HCT116 (cell line): ENCODE results near the gene ADARB2. TPM values are rescaled to one million over a fixed set of nuclear protein-coding genes. Genes with fewer than 3 reads are reported as not detected.

Experiments used
- ATAC-seq: fragments of 200-7000 bp; cut with Tn5 transposase; 2 replicates; pipeline ENCODE4 v1.9.1; 2020; ENCODE audit warnings: mild to moderate bottlenecking, moderate library complexity
- BruUV-seq: library from RNA; stranded (reverse); fragments of 400-500 nt; replicated peaks from 2 replicates; lab custom pipeline; 2021; lab: Mats Ljungman, UMichigan
- CTCF ChIA-PET: fragments of 300-600 bp; sonication (Branson Sonifier 250); formaldehyde crosslinking; loops from one replicate; lab custom pipeline; 2021; ENCODE audit warnings: antibody characterized with exemption; lab: Charles Lee
- POLR2A ChIA-PET: fragments of 300-600, 350-600 bp; sonication (Branson Sonifier 250); formaldehyde crosslinking; loops from one replicate; lab custom pipeline; 2021; ENCODE audit warnings: antibody characterized with exemption; lab: Charles Lee
- RAD21 ChIA-PET, 2 experiments: fragments of 300-600 bp; sonication (Branson Sonifier 250); formaldehyde crosslinking; loops; one replicate each; lab custom pipeline; 2023; ENCODE audit warnings: low total read pairs in 2 of 2; ENCODE audit not compliant: uncharacterized antibody in 2 of 2, unreplicated experiment in 2 of 2, low non-redundant PET in 1 of 2; lab: Charles Lee
- DNase-seq: peaks from one replicate; pipeline ENCODE4 v3.0.0-alpha.2; 2010; ENCODE audit warnings: low read depth, low spot score
- H2AFZ ChIP-seq: fragments of 200-600 bp; shearing (Covaris generic), sonication (generic); 2 replicates; pipeline ENCODE4 v1.6.1; 2017; ENCODE audit warnings: low read depth, mixed run types, mixed read lengths, antibody characterized with exemption, low read length; ENCODE audit not compliant: poor library complexity, severe bottlenecking
- H3K27ac ChIP-seq: 2 replicates; pipeline ENCODE4 v1.5.1; 2012; ENCODE audit warnings: low read depth, low read length
- H3K27me3 ChIP-seq: fragments of 200-600 bp; sonication (generic); 2 replicates; pipeline ENCODE4 v1.6.1; 2016; ENCODE audit warnings: mixed run types, low read length, mixed read lengths; ENCODE audit not compliant: insufficient read depth
- H3K36me3 ChIP-seq, 2 experiments: fragments of 200-500 bp in 1 of 2; fragments of 200-600 bp in 1 of 2; sonication (Bioruptor generic) in 1 of 2; sonication (generic) in 1 of 2; 2 replicates each; pipeline versions ENCODE4 v1.5.1 to v1.6.1; 2014 to 2016; ENCODE audit warnings: low read length in 2 of 2, inconsistent platforms in 1 of 2, mixed read lengths in 1 of 2, mixed run types in 1 of 2; ENCODE audit not compliant: insufficient read depth in 2 of 2, control insufficient read depth in 1 of 2
- H3K4me1 ChIP-seq, 2 experiments: fragments of 200-600 bp in 1 of 2; sonication (generic) in 1 of 2; 2 replicates each; pipeline versions ENCODE4 v1.5.1 to v1.6.1; 2012 to 2017; ENCODE audit warnings: low read length in 2 of 2, inconsistent platforms in 1 of 2, mild to moderate bottlenecking in 1 of 2, mixed read lengths in 1 of 2, mixed run types in 1 of 2, moderate library complexity in 1 of 2; ENCODE audit not compliant: insufficient read depth in 2 of 2, control insufficient read depth in 1 of 2
- H3K4me2 ChIP-seq: fragments of 200-600 bp; sonication (generic); 2 replicates; pipeline ENCODE4 v1.6.1; 2017; ENCODE audit warnings: mixed run types, low read length, mixed read lengths
- H3K4me3 ChIP-seq, 2 experiments: fragments of 200-600 bp in 1 of 2; sonication (generic) in 1 of 2; replicated peaks in 1 of 2; 2 replicates each; pipeline ENCODE4 v1.5.1; 2011 to 2016; ENCODE audit warnings: low read length in 2 of 2, control low read depth in 1 of 2, low read depth in 1 of 2, mild to moderate bottlenecking in 1 of 2, mixed read lengths in 1 of 2, mixed run types in 1 of 2
- H3K79me2 ChIP-seq: fragments of 200-600 bp; sonication (generic); 2 replicates; pipeline ENCODE4 v1.6.1; 2017; ENCODE audit warnings: mild to moderate bottlenecking, mixed run types, low read length, moderate library complexity, mixed read lengths; ENCODE audit not compliant: insufficient read depth
- H3K9ac ChIP-seq: fragments of 200-600 bp; sonication (generic); 2 replicates; pipeline ENCODE4 v1.6.1; 2016; ENCODE audit warnings: low read length, mixed read lengths
- H3K9me2 ChIP-seq: fragments of 200-600 bp; sonication (generic), shearing (Covaris generic); 2 replicates; pipeline ENCODE4 v1.6.1; 2017; ENCODE audit warnings: mixed run types, mild to moderate bottlenecking, moderate library complexity; ENCODE audit not compliant: insufficient read depth
- H3K9me3 ChIP-seq, 2 experiments: fragments of 200-500 bp in 1 of 2; fragments of 200-600 bp in 1 of 2; sonication (Bioruptor generic) in 1 of 2; sonication (generic) in 1 of 2; 2 replicates each; pipeline ENCODE4 v1.6.1; 2014 to 2017; ENCODE audit warnings: low read length in 2 of 2, mixed read lengths in 2 of 2, inconsistent platforms in 1 of 2, low read depth in 1 of 2, mild to moderate bottlenecking in 1 of 2, mixed run types in 1 of 2, moderate library complexity in 1 of 2; ENCODE audit not compliant: control insufficient read depth in 1 of 2, insufficient read depth in 1 of 2
- H4K20me1 ChIP-seq: fragments of 200-600 bp; sonication (generic), shearing (Covaris generic); 2 replicates; pipeline ENCODE4 v1.6.1; 2017; ENCODE audit warnings: mixed run types, mild to moderate bottlenecking, moderate library complexity; ENCODE audit not compliant: insufficient read depth
- ATF3 ChIP-seq: IDR thresholded peaks from 2 replicates; pipeline ENCODE4 v1.6.1; 2012
- CBX3 ChIP-seq: IDR thresholded peaks from 2 replicates; pipeline ENCODE4 v1.6.1; 2012; ENCODE audit warnings: low read depth
- CEBPB ChIP-seq: IDR thresholded peaks from 2 replicates; pipeline ENCODE4 v1.6.1; 2012; ENCODE audit warnings: low read depth
- CTCF ChIP-seq, 3 experiments: fragments of 200-600 bp in 1 of 3; sonication (generic) in 1 of 3; IDR thresholded peaks in 2 of 3; conservative IDR thresholded peaks in 1 of 3; 2 replicates each; pipeline ENCODE4 v1.5.1; 2012 to 2017; ENCODE audit warnings: low read depth in 2 of 3, low read length in 2 of 3, antibody characterized with exemption in 1 of 3, borderline replicate concordance in 1 of 3, control low read depth in 1 of 3, mild to moderate bottlenecking in 1 of 3, mixed read lengths in 1 of 3, mixed run types in 1 of 3, moderate library complexity in 1 of 3; ENCODE audit not compliant: insufficient read depth in 1 of 3
- EGR1 ChIP-seq: IDR thresholded peaks from 2 replicates; pipeline ENCODE4 v1.6.1; 2012; ENCODE audit warnings: low read depth
- EZH2 ChIP-seq: fragments of 200-600 bp; sonication (generic); IDR thresholded peaks from 2 replicates; pipeline ENCODE4 v1.6.1; 2017; ENCODE audit warnings: antibody characterized with exemption, mixed run types
- FOSL1 ChIP-seq: IDR thresholded peaks from 2 replicates; pipeline ENCODE4 v1.6.1; 2012; ENCODE audit warnings: low read depth
- POLR2A ChIP-seq: IDR thresholded peaks from 2 replicates; pipeline ENCODE4 v1.7.0; 2011; ENCODE audit warnings: borderline replicate concordance; ENCODE audit not compliant: insufficient read depth, insufficient read length; ENCODE audit errors: extremely low read depth
- POLR2AphosphoS5 ChIP-seq: IDR thresholded peaks from 2 replicates; pipeline ENCODE4 v1.6.1; 2011; ENCODE audit warnings: mild to moderate bottlenecking, low read depth, low read length, moderate library complexity
- RAD21 ChIP-seq: IDR thresholded peaks from 2 replicates; pipeline ENCODE4 v1.6.1; 2012; ENCODE audit warnings: low read depth, mild to moderate bottlenecking
- REST ChIP-seq: IDR thresholded peaks from 2 replicates; pipeline ENCODE4 v1.6.1; 2012; ENCODE audit warnings: low read depth
- SIN3A ChIP-seq: IDR thresholded peaks from 2 replicates; pipeline ENCODE4 v1.6.1; 2012; ENCODE audit warnings: low read depth
- SP1 ChIP-seq: IDR thresholded peaks from 2 replicates; pipeline ENCODE4 v1.6.1; 2012; ENCODE audit warnings: low read depth
- TCF7L2 ChIP-seq: IDR thresholded peaks from 2 replicates; pipeline ENCODE4 v1.7.0; 2011; ENCODE audit warnings: borderline replicate concordance, inconsistent platforms; ENCODE audit not compliant: insufficient read depth, insufficient read length; ENCODE audit errors: extremely low read depth
- YY1 ChIP-seq: IDR thresholded peaks from 2 replicates; pipeline ENCODE4 v1.6.1; 2011; ENCODE audit warnings: low read length, low read depth, moderate library complexity, mild to moderate bottlenecking; ENCODE audit not compliant: insufficient replicate concordance; ENCODE audit errors: extremely low read depth
- ZBTB33 ChIP-seq: IDR thresholded peaks from 2 replicates; pipeline ENCODE4 v1.6.1; 2011; ENCODE audit warnings: mild to moderate bottlenecking, low read length, moderate library complexity; ENCODE audit not compliant: insufficient replicate concordance; ENCODE audit errors: extremely low read depth
- ZFX ChIP-seq: fragments of 450-650 bp; IDR thresholded peaks from 2 replicates; pipeline ENCODE4 v1.6.1; 2017
- intact Hi-C: fragments of 100-400 bp; cut with micrococcal nuclease; formaldehyde crosslinking; loops from 2 replicates; pipeline ENCODE4 v1.10.0; 2022
- total RNA-seq: library from RNA; stranded (reverse); gene quantifications from one replicate; pipeline ENCODE4 v1.2.1, GENCODE V29; 2021; ENCODE audit not compliant: unreplicated experiment
- TF ChIP-seq, protein P1 (sequence below): IDR thresholded peaks from 2 replicates; pipeline ENCODE4 v1.6.1; 2012

Gene ADARB2
- total RNA-seq, 1 experiment from 2014 or later = not detected

DNA sequence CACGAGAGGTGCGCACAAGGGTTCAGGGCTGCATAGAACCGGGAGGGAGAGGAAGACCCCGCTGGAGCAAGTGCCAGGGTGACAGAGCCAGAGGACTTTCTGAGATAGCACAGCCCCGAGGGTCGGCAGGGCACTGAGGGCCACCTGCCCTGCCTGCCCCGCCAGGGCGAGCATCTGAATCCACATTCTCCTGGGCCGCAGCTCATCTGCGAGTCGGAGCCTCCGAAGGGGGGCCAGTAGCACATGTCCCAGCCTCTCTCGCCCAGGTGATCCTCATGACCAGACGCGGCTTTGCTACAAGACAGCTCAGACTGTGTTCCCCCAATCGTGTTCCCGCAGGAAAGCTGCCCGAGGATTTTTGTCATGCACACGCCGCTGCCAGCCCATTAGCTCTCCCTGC is 71.2 kb downstream of the ADARB2 start:
- no peak for TF ChIP-seq CBX3
- TF ChIP-seq CTCF (IDR thresholded peaks at IDR 0.05 in 2 of 3, conservative IDR thresholded peaks at IDR 0.05 in 1 of 3; ENCODE audit: borderline replicate concordance in 1 of 3, insufficient read depth in 1 of 3, low read depth in 2 of 3, low read length in 2 of 3) = no peak
- TF ChIP-seq TCF7L2 = no peak
- TF ChIP-seq, protein P1, sequence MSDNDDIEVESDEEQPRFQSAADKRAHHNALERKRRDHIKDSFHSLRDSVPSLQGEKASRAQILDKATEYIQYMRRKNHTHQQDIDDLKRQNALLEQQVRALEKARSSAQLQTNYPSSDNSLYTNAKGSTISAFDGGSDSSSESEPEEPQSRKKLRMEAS = no peak
- TF ChIP-seq SIN3A = no peak
- no peak for TF ChIP-seq EGR1
- no peak for TF ChIP-seq ZFX
- no peak for TF ChIP-seq POLR2AphosphoS5
- no peak for TF ChIP-seq EZH2
- TF ChIP-seq REST = no peak
- TF ChIP-seq RAD21 = no peak
- no peak for TF ChIP-seq FOSL1
- no peak for TF ChIP-seq POLR2A
- no peak for TF ChIP-seq YY1
- TF ChIP-seq SP1 = no peak
- no peak for TF ChIP-seq ZBTB33
- TF ChIP-seq CEBPB = no peak
- TF ChIP-seq ATF3 = no peak
- Histone ChIP-seq H3K9me2 (no peaks in the 10 kb centered on the region), H3K9me3 (no peaks in the 10 kb centered on the region), H3K4me1 (no peaks in the 10 kb centered on the region), H3K9ac (no peak overlapping the region), H4K20me1 (no peaks in the 10 kb centered on the region), H2AFZ (no peak overlapping the region), H3K79me2 (no peaks in the 10 kb centered on the region), H3K4me2 (no peak overlapping the region), H3K36me3 (no peaks in the 10 kb centered on the region), H3K27ac (no peak overlapping the region), H3K27me3 (peaks cover 10% of the 10 kb centered on the region; the same call in 1 of the 2 replicates), H3K4me3 (no peak overlapping the region)
- ATAC-seq = no peak
- ChIA-PET RAD21 (no interaction called here), CTCF (no interaction called here), POLR2A (no interaction called here)
- intact Hi-C loops = no loop called here
- DNase-seq = no peak
- no TSS peak for BruUV-seq
